ENCODE data around the gene TRIM54.
"Not testable (repeated sequence)": the region's sequence is repeated elsewhere in the genome, so short reads cannot be mapped to it uniquely, and the experiment has no call there.

The TRIM54 gene

GRCh38 chr2:27316655-27317412, 34.6 kb downstream of the TRIM54 start:
- no peak for DNase-seq

- not testable (repeated sequence) for DNase-seq
These were observed 37.6 kb downstream of the TRIM54 start for GRCh38 chr2:27319839-27320238.

- DNase-seq = no peak
These were observed 38.8 kb downstream of the TRIM54 start for GRCh38 chr2:27320958-27321543.

GRCh38 chr2:27322301-27322765, 40.1 kb downstream of the TRIM54 start:
- DNase-seq = no peak

GRCh38 chr2:27322766-27323595, 40.8 kb downstream of the TRIM54 start, which contains the start of gene MPV17:
TSS of gene MPV17 (minus strand) at chr2:27323097. CDS start at chr2:27322517, 580 bp downstream.
- DNase-seq = peak; percentile 72 to 77 (median 76)

- no peak for DNase-seq
These were observed 41.5 kb downstream of the TRIM54 start for GRCh38 chr2:27323596-27324285.

- DNase-seq = no peak
These were observed 42.5 kb downstream of the TRIM54 start for GRCh38 chr2:27324720-27325119.

- DNase-seq = no peak
These were observed 53.1 kb downstream of the TRIM54 start for GRCh38 chr2:27335311-27335710.

- no peak for DNase-seq
These were observed 53.9 kb downstream of the TRIM54 start for GRCh38 chr2:27336173-27336572.

GRCh38 chr2:27347641-27348040, 65.4 kb downstream of the TRIM54 start:
- no peak for DNase-seq

GRCh38 chr2:27350106-27350693, 68.0 kb downstream of the TRIM54 start:
- DNase-seq = no peak

GRCh38 chr2:27351802-27352598, 69.8 kb downstream of the TRIM54 start:
- DNase-seq = no peak

- not testable (repeated sequence) for DNase-seq
These were observed 71.1 kb downstream of the TRIM54 start for GRCh38 chr2:27353386-27353761.

- DNase-seq = no peak
These were observed 71.8 kb downstream of the TRIM54 start for GRCh38 chr2:27353762-27354596.

- DNase-seq = no peak
These were observed 72.3 kb downstream of the TRIM54 start for GRCh38 chr2:27354597-27354927.

- peak in 1 of 4 experiments; percentile 49 for DNase-seq
These were observed 73.8 kb downstream of the TRIM54 start for GRCh38 chr2:27356056-27356381.

- DNase-seq = peak; percentile 70 to 81 (median 74)
These were observed 74.4 kb downstream of the TRIM54 start, which contains the start of gene GTF3C2 for GRCh38 chr2:27356382-27357181. TSS of gene GTF3C2 (minus strand) at chr2:27356764. CDS start at chr2:27343554, 13,210 bp downstream.
